LNCaP clone FGC (cell line): ENCODE data around the gene TROAP.
"Not testable (repeated sequence)": the region's sequence is repeated elsewhere in the genome, so short reads cannot be mapped to it uniquely, and the experiment has no call there.

ENCODE experiments used
- DNase-seq: peaks from one replicate; pipeline ENCODE4 v3.0.0-alpha.2; 2011; ENCODE audit warnings: low read depth
- H3K4me3 ChIP-seq: 2 replicates; pipeline ENCODE4 v1.5.1; 2011; ENCODE audit warnings: mild to moderate bottlenecking, low read depth, low read length, control low read depth
- TF ChIP-seq, protein P1 (sequence below): IDR thresholded peaks from 2 replicates; pipeline ENCODE4 v1.5.1; 2012; ENCODE audit warnings: mild to moderate bottlenecking; ENCODE audit not compliant: control insufficient read depth, insufficient read depth; ENCODE audit errors: extremely low read depth

Gene TROAP

GRCh38 chr12:49370539-49370938 lies 47.5 kb downstream of the TROAP start:
- H3K4me3 ChIP-seq, result no peak overlapping the region
- DNase-seq, result no peak
- TF ChIP-seq, protein P1, sequence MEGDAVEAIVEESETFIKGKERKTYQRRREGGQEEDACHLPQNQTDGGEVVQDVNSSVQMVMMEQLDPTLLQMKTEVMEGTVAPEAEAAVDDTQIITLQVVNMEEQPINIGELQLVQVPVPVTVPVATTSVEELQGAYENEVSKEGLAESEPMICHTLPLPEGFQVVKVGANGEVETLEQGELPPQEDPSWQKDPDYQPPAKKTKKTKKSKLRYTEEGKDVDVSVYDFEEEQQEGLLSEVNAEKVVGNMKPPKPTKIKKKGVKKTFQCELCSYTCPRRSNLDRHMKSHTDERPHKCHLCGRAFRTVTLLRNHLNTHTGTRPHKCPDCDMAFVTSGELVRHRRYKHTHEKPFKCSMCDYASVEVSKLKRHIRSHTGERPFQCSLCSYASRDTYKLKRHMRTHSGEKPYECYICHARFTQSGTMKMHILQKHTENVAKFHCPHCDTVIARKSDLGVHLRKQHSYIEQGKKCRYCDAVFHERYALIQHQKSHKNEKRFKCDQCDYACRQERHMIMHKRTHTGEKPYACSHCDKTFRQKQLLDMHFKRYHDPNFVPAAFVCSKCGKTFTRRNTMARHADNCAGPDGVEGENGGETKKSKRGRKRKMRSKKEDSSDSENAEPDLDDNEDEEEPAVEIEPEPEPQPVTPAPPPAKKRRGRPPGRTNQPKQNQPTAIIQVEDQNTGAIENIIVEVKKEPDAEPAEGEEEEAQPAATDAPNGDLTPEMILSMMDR, result no peak

GRCh38 chr12:49375406-49375805 lies 52.4 kb downstream of the TROAP start:
- no peak overlapping the region for H3K4me3 ChIP-seq
- DNase-seq, result no peak
- TF ChIP-seq, protein P1, result no peak

DNA sequence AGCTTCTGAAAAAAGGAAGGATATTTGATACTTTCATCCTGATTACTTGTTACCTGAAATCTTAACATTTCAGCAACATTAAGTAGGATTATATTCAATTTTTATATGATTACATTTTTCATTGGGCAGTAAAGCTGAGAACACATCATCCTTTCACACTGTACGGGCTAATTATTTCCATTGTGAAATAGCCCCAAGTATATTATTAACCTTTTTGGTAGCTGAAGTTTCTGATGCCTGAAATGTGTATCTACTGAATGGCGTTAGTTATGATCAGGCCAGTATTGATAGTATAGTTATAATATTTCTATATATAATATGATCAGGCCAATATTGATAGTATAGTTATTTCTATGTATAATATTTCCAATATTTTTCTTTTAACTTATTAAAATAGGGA lies 54.3 kb downstream of the TROAP start:
- no peak for DNase-seq
- TF ChIP-seq, protein P1, result no peak
- H3K4me3 ChIP-seq, result no peak overlapping the region

DNA sequence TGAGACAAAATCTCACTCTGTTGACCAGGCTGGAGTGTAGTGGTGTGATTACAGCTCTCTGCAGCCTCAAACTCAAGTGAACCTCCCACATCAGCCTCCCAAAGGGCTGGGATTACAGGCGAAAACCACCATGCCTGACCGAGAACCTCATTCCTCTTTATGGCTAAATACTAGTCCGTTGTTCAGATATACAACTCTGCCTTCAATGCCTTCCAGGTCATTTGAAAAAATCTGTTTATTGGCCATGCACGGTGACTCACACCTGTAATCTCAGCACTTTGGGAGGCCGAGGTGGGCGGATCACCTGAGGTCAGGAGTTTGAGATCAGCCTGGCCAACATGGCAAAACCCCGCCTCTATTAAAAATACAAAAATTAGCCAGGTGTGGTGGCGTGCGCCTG lies 57.1 kb downstream of the TROAP start:
- not testable (repeated sequence) for H3K4me3 ChIP-seq, DNase-seq
